Panc1 (cell line): ENCODE results near the gene SLC25A43. TPM values are rescaled to one million over a fixed set of nuclear protein-coding genes. Genes with fewer than 3 reads are reported as not detected.
A peak's percentile ranks its signal among the peaks of the same experiment; 100 is the strongest.

Source experiments
- ATAC-seq: fragments of 200-7000 bp; cut with Tn5 transposase; 2 replicates; pipeline ENCODE4 v1.9.1; 2020; ENCODE audit warnings: mild to moderate bottlenecking, moderate library complexity
- BruUV-seq: library from RNA; stranded (reverse); fragments of 400-500 nt; replicated peaks from 2 replicates; lab custom pipeline; 2021; lab: Mats Ljungman, UMichigan
- CTCF ChIA-PET: fragments of 300-600 bp; sonication (Branson Sonifier 250); formaldehyde crosslinking; loops from one replicate; lab custom pipeline; 2022; ENCODE audit warnings: antibody characterized with exemption; lab: Charles Lee
- POLR2A ChIA-PET: fragments of 300-600 bp; sonication (Branson Sonifier 250); formaldehyde crosslinking; loops from one replicate; lab custom pipeline; 2022; ENCODE audit warnings: antibody characterized with exemption; lab: Charles Lee
- DNase-seq: peaks from one replicate; pipeline ENCODE4 v3.0.0-alpha.2; 2010; ENCODE audit warnings: low read depth, low spot score
- H3K27ac ChIP-seq: 2 replicates; pipeline ENCODE4 v1.5.1; 2011; ENCODE audit warnings: mild to moderate bottlenecking, low read length, inconsistent platforms
- H3K27me3 ChIP-seq: fragments of 200-500 bp; sonication (Bioruptor generic); 2 replicates; pipeline ENCODE4 v1.6.0; 2014; ENCODE audit warnings: low read length, inconsistent platforms; ENCODE audit not compliant: control insufficient read depth, insufficient read depth
- H3K36me3 ChIP-seq: fragments of 200-500 bp; sonication (Bioruptor generic); 2 replicates; pipeline ENCODE4 v1.5.1; 2014; ENCODE audit warnings: inconsistent platforms, mild to moderate bottlenecking, low read length, moderate library complexity; ENCODE audit not compliant: control insufficient read depth, insufficient read depth
- H3K4me1 ChIP-seq: 2 replicates; pipeline ENCODE4 v1.5.1; 2011; ENCODE audit warnings: inconsistent platforms, mild to moderate bottlenecking, low read length, moderate library complexity; ENCODE audit not compliant: control insufficient read depth, insufficient read depth
- H3K4me3 ChIP-seq, 2 experiments: 2 replicates each; pipeline ENCODE4 v1.5.1; 2011 to 2012; ENCODE audit warnings: low read depth in 2 of 2, low read length in 2 of 2, mild to moderate bottlenecking in 2 of 2, inconsistent platforms in 1 of 2, moderate library complexity in 1 of 2
- H3K9me3 ChIP-seq: fragments of 200-500 bp; sonication (Bioruptor generic); 2 replicates; pipeline ENCODE4 v1.5.1; 2014; ENCODE audit warnings: low read depth, mild to moderate bottlenecking, inconsistent platforms, low read length, moderate library complexity; ENCODE audit not compliant: control insufficient read depth, insufficient read depth
- POLR2AphosphoS5 ChIP-seq: IDR thresholded peaks from 2 replicates; pipeline ENCODE4 v1.6.1; 2012; ENCODE audit warnings: mild to moderate bottlenecking, low read depth, low read length, moderate library complexity
- SIN3A ChIP-seq: IDR thresholded peaks from 2 replicates; pipeline ENCODE4 v1.6.1; 2012; ENCODE audit warnings: low read depth, mild to moderate bottlenecking, low read length, moderate library complexity, borderline replicate concordance; ENCODE audit not compliant: insufficient read depth
- TCF7L2 ChIP-seq: IDR thresholded peaks from 2 replicates; pipeline ENCODE4 v1.6.1; 2011; ENCODE audit warnings: mild to moderate bottlenecking, low read depth, low read length, inconsistent platforms
- in situ Hi-C: cut with HindIII; loops from 2 replicates; pipeline ENCODE4 v1.10.0; 2016; ENCODE audit warnings: low sequenced_read_pairs, low pct_unique_long_range_greater_than_20kb
- intact Hi-C: fragments of 100-400 bp; cut with micrococcal nuclease; formaldehyde crosslinking; loops from one replicate; pipeline ENCODE4 v1.10.0; 2022; ENCODE audit not compliant: unreplicated experiment
- total RNA-seq: library from RNA; stranded (reverse); gene quantifications from one replicate; pipeline ENCODE4 v1.2.1, GENCODE V29; 2021; ENCODE audit not compliant: unreplicated experiment
- TF ChIP-seq, protein P1 (sequence below): fragments of 450-650 bp; IDR thresholded peaks from 2 replicates; pipeline ENCODE4 v1.5.1; 2017; ENCODE audit warnings: mild to moderate bottlenecking
- TF ChIP-seq, protein P2 (sequence below), 2 experiments: IDR thresholded peaks; 2 replicates each; pipeline ENCODE4 v1.6.1; 2011 to 2012; ENCODE audit warnings: low read depth in 2 of 2, control low read depth in 1 of 2, low read length in 1 of 2, mild to moderate bottlenecking in 1 of 2, moderate library complexity in 1 of 2; ENCODE audit not compliant: insufficient read depth in 1 of 2

SLC25A43 gene
- total RNA-seq, 1 experiment from 2014 or later, result 35.5 TPM

DNA sequence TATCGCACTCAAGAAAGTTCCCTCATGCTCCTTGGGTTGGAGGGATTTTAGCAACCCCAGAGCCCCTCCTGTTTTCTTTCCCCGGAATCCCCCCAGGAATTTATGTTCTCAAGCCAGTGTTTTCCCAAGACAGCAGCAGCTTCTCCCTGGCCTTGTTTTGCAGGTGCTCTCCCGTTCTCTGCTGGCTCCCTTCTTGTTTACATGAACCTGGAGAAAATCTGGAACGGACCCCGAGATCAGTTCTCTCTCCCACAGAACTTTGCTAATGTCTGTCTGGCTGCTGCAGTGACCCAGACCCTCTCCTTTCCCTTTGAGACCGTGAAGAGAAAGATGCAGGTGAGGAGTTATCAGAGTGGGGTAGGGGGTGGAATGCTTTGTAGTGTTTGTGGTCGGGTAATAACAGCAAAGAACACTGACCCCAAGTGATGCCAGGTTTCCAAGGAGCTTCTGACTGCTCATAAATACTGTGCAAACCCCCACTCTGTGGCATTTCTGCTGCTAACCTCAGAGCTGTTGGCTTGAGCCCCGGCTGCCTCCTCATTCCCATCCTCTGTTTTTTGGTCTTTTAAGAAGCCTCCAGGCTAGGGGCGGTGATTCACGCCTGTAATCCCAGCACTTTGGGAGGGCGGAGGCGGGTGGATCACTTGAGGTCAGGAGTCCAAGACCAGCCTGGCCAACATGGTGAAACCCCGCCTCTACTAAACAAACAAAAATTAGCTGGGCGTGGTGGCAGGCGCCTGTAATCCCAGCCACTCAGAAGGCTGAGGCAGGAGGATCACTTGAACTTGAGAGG lies 11.1 kb downstream of the SLC25A43 start:
- Histone ChIP-seq H3K9me3 (no peaks in the 10 kb centered on the region), H3K4me1 (no peaks in the 10 kb centered on the region), H3K27me3 (no peaks in the 10 kb centered on the region), H3K4me3 (0 out of 4 replicates have a peak overlapping the region, but pooled peaks of 1 of the 2 experiments have one; percentile 6), H3K27ac (no peak overlapping the region), H3K36me3 (0 out of 2 replicates have a peak, but pooled peaks cover 3% of the 10 kb centered on the region)
- intact Hi-C loops (no loop called here), in situ Hi-C loops (no loop called here)
- no TSS peak for BruUV-seq
- ChIA-PET POLR2A (no interaction called here), CTCF (no interaction called here)
- DNase-seq, result no peak
- ATAC-seq, result no peak; the same call in 1 of the 2 replicates
- TF ChIP-seq TCF7L2, result no peak
- no peak for TF ChIP-seq SIN3A
- no peak for TF ChIP-seq POLR2AphosphoS5
- TF ChIP-seq, protein P1, sequence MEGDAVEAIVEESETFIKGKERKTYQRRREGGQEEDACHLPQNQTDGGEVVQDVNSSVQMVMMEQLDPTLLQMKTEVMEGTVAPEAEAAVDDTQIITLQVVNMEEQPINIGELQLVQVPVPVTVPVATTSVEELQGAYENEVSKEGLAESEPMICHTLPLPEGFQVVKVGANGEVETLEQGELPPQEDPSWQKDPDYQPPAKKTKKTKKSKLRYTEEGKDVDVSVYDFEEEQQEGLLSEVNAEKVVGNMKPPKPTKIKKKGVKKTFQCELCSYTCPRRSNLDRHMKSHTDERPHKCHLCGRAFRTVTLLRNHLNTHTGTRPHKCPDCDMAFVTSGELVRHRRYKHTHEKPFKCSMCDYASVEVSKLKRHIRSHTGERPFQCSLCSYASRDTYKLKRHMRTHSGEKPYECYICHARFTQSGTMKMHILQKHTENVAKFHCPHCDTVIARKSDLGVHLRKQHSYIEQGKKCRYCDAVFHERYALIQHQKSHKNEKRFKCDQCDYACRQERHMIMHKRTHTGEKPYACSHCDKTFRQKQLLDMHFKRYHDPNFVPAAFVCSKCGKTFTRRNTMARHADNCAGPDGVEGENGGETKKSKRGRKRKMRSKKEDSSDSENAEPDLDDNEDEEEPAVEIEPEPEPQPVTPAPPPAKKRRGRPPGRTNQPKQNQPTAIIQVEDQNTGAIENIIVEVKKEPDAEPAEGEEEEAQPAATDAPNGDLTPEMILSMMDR, result no peak
- TF ChIP-seq, protein P2, sequence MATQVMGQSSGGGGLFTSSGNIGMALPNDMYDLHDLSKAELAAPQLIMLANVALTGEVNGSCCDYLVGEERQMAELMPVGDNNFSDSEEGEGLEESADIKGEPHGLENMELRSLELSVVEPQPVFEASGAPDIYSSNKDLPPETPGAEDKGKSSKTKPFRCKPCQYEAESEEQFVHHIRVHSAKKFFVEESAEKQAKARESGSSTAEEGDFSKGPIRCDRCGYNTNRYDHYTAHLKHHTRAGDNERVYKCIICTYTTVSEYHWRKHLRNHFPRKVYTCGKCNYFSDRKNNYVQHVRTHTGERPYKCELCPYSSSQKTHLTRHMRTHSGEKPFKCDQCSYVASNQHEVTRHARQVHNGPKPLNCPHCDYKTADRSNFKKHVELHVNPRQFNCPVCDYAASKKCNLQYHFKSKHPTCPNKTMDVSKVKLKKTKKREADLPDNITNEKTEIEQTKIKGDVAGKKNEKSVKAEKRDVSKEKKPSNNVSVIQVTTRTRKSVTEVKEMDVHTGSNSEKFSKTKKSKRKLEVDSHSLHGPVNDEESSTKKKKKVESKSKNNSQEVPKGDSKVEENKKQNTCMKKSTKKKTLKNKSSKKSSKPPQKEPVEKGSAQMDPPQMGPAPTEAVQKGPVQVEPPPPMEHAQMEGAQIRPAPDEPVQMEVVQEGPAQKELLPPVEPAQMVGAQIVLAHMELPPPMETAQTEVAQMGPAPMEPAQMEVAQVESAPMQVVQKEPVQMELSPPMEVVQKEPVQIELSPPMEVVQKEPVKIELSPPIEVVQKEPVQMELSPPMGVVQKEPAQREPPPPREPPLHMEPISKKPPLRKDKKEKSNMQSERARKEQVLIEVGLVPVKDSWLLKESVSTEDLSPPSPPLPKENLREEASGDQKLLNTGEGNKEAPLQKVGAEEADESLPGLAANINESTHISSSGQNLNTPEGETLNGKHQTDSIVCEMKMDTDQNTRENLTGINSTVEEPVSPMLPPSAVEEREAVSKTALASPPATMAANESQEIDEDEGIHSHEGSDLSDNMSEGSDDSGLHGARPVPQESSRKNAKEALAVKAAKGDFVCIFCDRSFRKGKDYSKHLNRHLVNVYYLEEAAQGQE (IDR thresholded peaks at IDR 0.05; ENCODE audit: insufficient read depth in 1 of 2, low read depth in 2 of 2, low read length in 1 of 2), result no peak

DNA sequence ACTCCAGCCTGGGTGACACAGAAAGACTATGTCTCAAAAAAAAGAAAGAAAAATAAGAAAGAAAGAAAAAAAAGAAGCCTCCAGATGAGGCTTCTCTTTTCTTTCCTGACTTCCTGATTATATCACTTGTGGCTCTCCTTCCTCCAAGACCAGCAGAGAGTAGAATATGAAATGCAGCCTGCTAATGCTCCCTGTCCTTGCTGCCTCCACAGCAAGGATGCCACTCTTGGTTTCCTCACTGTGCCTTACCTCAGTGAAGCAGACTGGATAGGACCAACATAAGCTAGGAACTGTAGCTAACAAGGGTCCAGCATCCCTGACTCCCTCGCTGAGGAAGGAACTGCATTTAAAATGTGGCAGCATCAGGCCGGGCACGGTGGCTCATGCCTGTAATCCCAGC lies 11.7 kb downstream of the SLC25A43 start:
- in situ Hi-C loops, result no loop called here
- TF ChIP-seq TCF7L2, result no peak
- no peak for TF ChIP-seq POLR2AphosphoS5
- TF ChIP-seq SIN3A, result no peak
- TF ChIP-seq, protein P2 (IDR thresholded peaks at IDR 0.05; ENCODE audit: insufficient read depth in 1 of 2, low read depth in 2 of 2, low read length in 1 of 2), result no peak
- POLR2A ChIA-PET, result no interaction called here
- no peak overlapping the region for H3K27ac ChIP-seq
- no peaks in the 10 kb centered on the region for H3K4me1 ChIP-seq
- BruUV-seq, result no TSS peak
- intact Hi-C loops, result no loop called here
- H3K36me3 ChIP-seq, result 0 out of 2 replicates have a peak, but pooled peaks cover 3% of the 10 kb centered on the region
- no peak overlapping the region for H3K4me3 ChIP-seq
- DNase-seq (no peak), ATAC-seq (no peak)
- no peaks in the 10 kb centered on the region for H3K27me3 ChIP-seq
- CTCF ChIA-PET, result no interaction called here
- H3K9me3 ChIP-seq, result no peaks in the 10 kb centered on the region
